SK-N-SH (cell line): ENCODE measurements around the gene CADM1.

Source experiments
- GABPA ChIP-seq: IDR thresholded peaks from 2 replicates; pipeline ENCODE4 v1.4.0; 2012; ENCODE audit warnings: low read depth, mild to moderate bottlenecking
- TF ChIP-seq, protein P1 (sequence below): fragments of 200-600 bp; sonication (generic); IDR thresholded peaks from 2 replicates; pipeline ENCODE4 v1.6.1; 2017; ENCODE audit warnings: antibody characterized with exemption, mild to moderate bottlenecking, moderate library complexity

GRCh38 chr11:115224551-115224950 lies 279.7 kb downstream of the CADM1 start:
- TF ChIP-seq GABPA: no peak
- TF ChIP-seq, protein P1, sequence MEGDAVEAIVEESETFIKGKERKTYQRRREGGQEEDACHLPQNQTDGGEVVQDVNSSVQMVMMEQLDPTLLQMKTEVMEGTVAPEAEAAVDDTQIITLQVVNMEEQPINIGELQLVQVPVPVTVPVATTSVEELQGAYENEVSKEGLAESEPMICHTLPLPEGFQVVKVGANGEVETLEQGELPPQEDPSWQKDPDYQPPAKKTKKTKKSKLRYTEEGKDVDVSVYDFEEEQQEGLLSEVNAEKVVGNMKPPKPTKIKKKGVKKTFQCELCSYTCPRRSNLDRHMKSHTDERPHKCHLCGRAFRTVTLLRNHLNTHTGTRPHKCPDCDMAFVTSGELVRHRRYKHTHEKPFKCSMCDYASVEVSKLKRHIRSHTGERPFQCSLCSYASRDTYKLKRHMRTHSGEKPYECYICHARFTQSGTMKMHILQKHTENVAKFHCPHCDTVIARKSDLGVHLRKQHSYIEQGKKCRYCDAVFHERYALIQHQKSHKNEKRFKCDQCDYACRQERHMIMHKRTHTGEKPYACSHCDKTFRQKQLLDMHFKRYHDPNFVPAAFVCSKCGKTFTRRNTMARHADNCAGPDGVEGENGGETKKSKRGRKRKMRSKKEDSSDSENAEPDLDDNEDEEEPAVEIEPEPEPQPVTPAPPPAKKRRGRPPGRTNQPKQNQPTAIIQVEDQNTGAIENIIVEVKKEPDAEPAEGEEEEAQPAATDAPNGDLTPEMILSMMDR: no peak
